HEK293T (cell line): ENCODE measurements around the gene CYP1A1.
"Not testable (repeated sequence)": the region's sequence is repeated elsewhere in the genome, so short reads cannot be mapped to it uniquely, and the experiment has no call there.

Source experiments
- CTCF ChIA-PET: fragments of 350-600 bp; formaldehyde crosslinking; extraction: SDS; loops from one replicate; lab custom pipeline; 2021; ENCODE audit warnings: antibody characterized with exemption, inconsistent platforms; lab: Yijun Ruan, JAX
- POLR2A ChIA-PET: fragments of 350-600 bp; formaldehyde crosslinking; extraction: SDS; loops from one replicate; lab custom pipeline; 2020; ENCODE audit warnings: antibody characterized with exemption, inconsistent platforms; lab: Yijun Ruan, JAX
- DNase-seq: peaks from one replicate; pipeline ENCODE4 v3.0.0; 2012; ENCODE audit warnings: mixed read lengths; ENCODE audit errors: extremely low spot score
- ARNT ChIP-seq: fragments of 450-650 bp; IDR thresholded peaks from 2 replicates; pipeline ENCODE4 v1.6.1; 2017; ENCODE audit warnings: mild to moderate bottlenecking
- BHLHE40 ChIP-seq: fragments of 450-650 bp; IDR thresholded peaks from 2 replicates; pipeline ENCODE4 v1.6.1; 2016; ENCODE audit warnings: mild to moderate bottlenecking, moderate library complexity, borderline replicate concordance
- CTBP1 ChIP-seq: fragments of 450-650 bp; IDR thresholded peaks from 2 replicates; pipeline ENCODE4 v1.6.1; 2016; ENCODE audit warnings: borderline replicate concordance
- ELF4 ChIP-seq: fragments of 450-650 bp; IDR thresholded peaks from 2 replicates; pipeline ENCODE4 v1.6.1; 2017; ENCODE audit warnings: antibody characterized with exemption
- FOXA1 ChIP-seq: fragments of 450-650 bp; IDR thresholded peaks from 2 replicates; pipeline ENCODE4 v1.6.1; 2016; ENCODE audit warnings: mild to moderate bottlenecking
- FOXK2 ChIP-seq: fragments of 450-650 bp; IDR thresholded peaks from 2 replicates; pipeline ENCODE4 v1.6.1; 2016; ENCODE audit warnings: mild to moderate bottlenecking
- FOXM1 ChIP-seq: fragments of 450-650 bp; IDR thresholded peaks from 2 replicates; pipeline ENCODE4 v1.6.1; 2017; ENCODE audit warnings: mild to moderate bottlenecking, borderline replicate concordance
- HDGF ChIP-seq: fragments of 450-650 bp; IDR thresholded peaks from 2 replicates; pipeline ENCODE4 v1.6.1; 2017; ENCODE audit warnings: antibody characterized with exemption, borderline replicate concordance
- L3MBTL2 ChIP-seq: fragments of 450-650 bp; conservative IDR thresholded peaks from 2 replicates; pipeline ENCODE4 v1.6.1; 2016; ENCODE audit warnings: mild to moderate bottlenecking
- LEF1 ChIP-seq: fragments of 450-650 bp; IDR thresholded peaks from 2 replicates; pipeline ENCODE4 v1.6.1; 2017; ENCODE audit warnings: mild to moderate bottlenecking, borderline replicate concordance
- NFRKB ChIP-seq: fragments of 450-650 bp; IDR thresholded peaks from 2 replicates; pipeline ENCODE4 v1.6.1; 2016; ENCODE audit warnings: mild to moderate bottlenecking, moderate library complexity
- PKNOX1 ChIP-seq: fragments of 450-650 bp; IDR thresholded peaks from 2 replicates; pipeline ENCODE4 v1.6.1; 2016
- SP1 ChIP-seq: fragments of 450-650 bp; IDR thresholded peaks from 2 replicates; pipeline ENCODE4 v1.6.1; 2017
- SUZ12 ChIP-seq: fragments of 450-650 bp; IDR thresholded peaks from 2 replicates; pipeline ENCODE4 v1.6.1; 2016; ENCODE audit warnings: mild to moderate bottlenecking
- TARDBP ChIP-seq: fragments of 450-650 bp; IDR thresholded peaks from 2 replicates; pipeline ENCODE4 v1.6.1; 2016
- ZNF384 ChIP-seq: fragments of 450-650 bp; IDR thresholded peaks from 2 replicates; pipeline ENCODE4 v1.6.1; 2016

CYP1A1 gene

GRCh38 chr15:74733269-74733668 is 7.9 kb upstream of the CYP1A1 start:
- CTCF ChIA-PET: no interaction called here
- no peak for DNase-seq
- no peak for TF ChIP-seq NFRKB
- no peak for TF ChIP-seq SUZ12
- TF ChIP-seq LEF1: no peak
- POLR2A ChIA-PET: no interaction called here

GRCh38 chr15:74732846-74733245 is 7.5 kb upstream of the CYP1A1 start:
- ChIA-PET POLR2A (interaction anchor here (1.0 kb wide), 1 partner anchor 28 kb away, joined by 5 read pairs; no protein-coding TSS in a partner anchor), CTCF (no interaction called here)
- DNase-seq: no peak
- TF ChIP-seq CTBP1: no peak
- TF ChIP-seq NFRKB: no peak
- TF ChIP-seq HDGF: no peak
- no peak for TF ChIP-seq L3MBTL2
- TF ChIP-seq TARDBP: no peak

- POLR2A ChIA-PET: interaction anchor here (1.3 kb wide), 1 partner anchor 15 kb away, joined by 4 read pairs; no protein-coding TSS in a partner anchor
- no peak for TF ChIP-seq CTBP1
- TF ChIP-seq FOXM1: no peak
- no peak for TF ChIP-seq BHLHE40
- TF ChIP-seq SP1: no peak
- no peak for TF ChIP-seq PKNOX1
- CTCF ChIA-PET: no interaction called here
- DNase-seq: no peak
Measured at GRCh38 chr15:74730619-74731316, 5.4 kb upstream of the CYP1A1 start.

- DNase-seq, POLR2A ChIA-PET, CTCF ChIA-PET: not testable (repeated sequence)
Measured at GRCh38 chr15:74729372-74729771, 4.0 kb upstream of the CYP1A1 start.

GRCh38 chr15:74728699-74729098 is 3.4 kb upstream of the CYP1A1 start:
- CTCF ChIA-PET, DNase-seq, POLR2A ChIA-PET: not testable (repeated sequence)

- DNase-seq: no peak
- ChIA-PET CTCF (no interaction called here), POLR2A (interaction anchor here (5.0 kb wide), 1 partner anchor 32 kb away, joined by 37 read pairs; no protein-coding TSS in a partner anchor)
- TF ChIP-seq ARNT: no peak
- TF ChIP-seq TARDBP: no peak
- no peak for TF ChIP-seq FOXM1
- TF ChIP-seq ZNF384: no peak
- no peak for TF ChIP-seq NFRKB
- TF ChIP-seq ELF4: no peak
- TF ChIP-seq SUZ12: no peak
- TF ChIP-seq PKNOX1: no peak
Measured at GRCh38 chr15:74727727-74728126, 2.4 kb upstream of the CYP1A1 start.

GRCh38 chr15:74726774-74727164 is 1.4 kb upstream of the CYP1A1 start:
- POLR2A ChIA-PET: interaction anchor here (5.0 kb wide), 1 partner anchor 33 kb away, joined by 37 read pairs; no protein-coding TSS in a partner anchor
- TF ChIP-seq FOXM1 (no peak), FOXK2 (no peak)
- CTCF ChIA-PET: interaction anchor here (0.6 kb wide), 1 partner anchor 8 kb away, joined by 3 read pairs; no protein-coding TSS in a partner anchor

GRCh38 chr15:74725845-74726773 is 781 bp upstream of the CYP1A1 start:
- TF ChIP-seq L3MBTL2 (peak; percentile 37; the same call in 1 of the 2 replicates), ARNT (peak; percentile 92), ELF4 (no peak), FOXA1 (no peak), ZNF384 (no peak), TARDBP (0 out of 2 replicates have a peak, but pooled peaks have one; percentile 27), FOXM1 (peak; percentile 68; the same call in 1 of the 2 replicates)
- ChIA-PET POLR2A (interaction anchor here (1.0 to 5.0 kb wide), 5 partner anchors 9 to 180 kb away, joined by 3 to 37 read pairs (median 6); partner anchors contain the start of gene EDC3), CTCF (interaction anchor here (0.7 to 2.3 kb wide), 5 partner anchors 43 to 176 kb away, joined by 3 to 14 read pairs (median 4); no protein-coding TSS in a partner anchor)
- peak; percentile 59 for DNase-seq

More at GRCh38 chr15:74726774-74727164, 1.4 kb upstream of the CYP1A1 start:
- no peak for DNase-seq
